GM10266 (cell line): ENCODE results near the gene CP.
"Not testable (repeated sequence)": the region's sequence is repeated elsewhere in the genome, so short reads cannot be mapped to it uniquely, and the experiment has no call there.

Source experiments
- DNase-seq: peaks from one replicate; pipeline ENCODE4 v3.0.0; 2012; ENCODE audit errors: extremely low spot score
- TF ChIP-seq, protein P1 (sequence below): IDR thresholded peaks from 2 replicates; pipeline ENCODE4 v1.5.1; 2012; ENCODE audit warnings: mild to moderate bottlenecking, low read depth; ENCODE audit not compliant: control insufficient read depth, insufficient read depth; ENCODE audit errors: missing control alignments

Gene CP

DNA sequence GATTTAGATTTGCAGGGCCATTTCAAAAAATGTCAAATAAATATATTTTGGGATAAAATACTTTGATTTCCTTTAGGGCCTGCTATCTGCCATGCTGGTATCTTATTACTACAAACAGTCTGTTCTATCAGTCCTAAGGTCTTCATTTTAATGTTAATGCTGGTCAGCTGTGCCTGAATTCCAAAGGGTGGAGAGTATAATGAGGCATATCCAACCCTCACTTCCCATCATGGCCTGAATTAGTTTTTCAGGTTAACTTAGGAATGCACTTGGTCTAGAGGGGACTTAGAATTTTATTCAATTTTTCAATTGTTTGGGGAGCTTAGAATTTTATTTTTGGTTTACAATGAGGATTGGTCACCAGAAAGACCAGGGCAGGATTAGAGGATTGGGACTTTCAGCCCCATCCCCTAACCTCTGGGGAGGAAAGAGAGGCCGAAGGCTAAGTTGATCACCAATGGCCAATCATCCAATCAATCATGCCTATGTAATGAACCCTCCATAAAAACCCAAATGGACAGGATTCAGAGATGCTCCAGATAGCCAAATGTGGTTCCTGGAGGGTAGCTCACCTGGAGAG is 17.8 kb upstream of the CP start:
- TF ChIP-seq, protein P1, sequence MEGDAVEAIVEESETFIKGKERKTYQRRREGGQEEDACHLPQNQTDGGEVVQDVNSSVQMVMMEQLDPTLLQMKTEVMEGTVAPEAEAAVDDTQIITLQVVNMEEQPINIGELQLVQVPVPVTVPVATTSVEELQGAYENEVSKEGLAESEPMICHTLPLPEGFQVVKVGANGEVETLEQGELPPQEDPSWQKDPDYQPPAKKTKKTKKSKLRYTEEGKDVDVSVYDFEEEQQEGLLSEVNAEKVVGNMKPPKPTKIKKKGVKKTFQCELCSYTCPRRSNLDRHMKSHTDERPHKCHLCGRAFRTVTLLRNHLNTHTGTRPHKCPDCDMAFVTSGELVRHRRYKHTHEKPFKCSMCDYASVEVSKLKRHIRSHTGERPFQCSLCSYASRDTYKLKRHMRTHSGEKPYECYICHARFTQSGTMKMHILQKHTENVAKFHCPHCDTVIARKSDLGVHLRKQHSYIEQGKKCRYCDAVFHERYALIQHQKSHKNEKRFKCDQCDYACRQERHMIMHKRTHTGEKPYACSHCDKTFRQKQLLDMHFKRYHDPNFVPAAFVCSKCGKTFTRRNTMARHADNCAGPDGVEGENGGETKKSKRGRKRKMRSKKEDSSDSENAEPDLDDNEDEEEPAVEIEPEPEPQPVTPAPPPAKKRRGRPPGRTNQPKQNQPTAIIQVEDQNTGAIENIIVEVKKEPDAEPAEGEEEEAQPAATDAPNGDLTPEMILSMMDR, result no peak

GRCh38 chr3:149238268-149238667 is 16.6 kb upstream of the CP start:
- DNase-seq, result not testable (repeated sequence)

More for the DNA sequence above, 17.8 kb upstream of the CP start:
- no peak for DNase-seq

- TF ChIP-seq, protein P1, result no peak
- no peak for DNase-seq
Observed at GRCh38 chr3:149235599-149236424, 14.2 kb upstream of the CP start.

DNA sequence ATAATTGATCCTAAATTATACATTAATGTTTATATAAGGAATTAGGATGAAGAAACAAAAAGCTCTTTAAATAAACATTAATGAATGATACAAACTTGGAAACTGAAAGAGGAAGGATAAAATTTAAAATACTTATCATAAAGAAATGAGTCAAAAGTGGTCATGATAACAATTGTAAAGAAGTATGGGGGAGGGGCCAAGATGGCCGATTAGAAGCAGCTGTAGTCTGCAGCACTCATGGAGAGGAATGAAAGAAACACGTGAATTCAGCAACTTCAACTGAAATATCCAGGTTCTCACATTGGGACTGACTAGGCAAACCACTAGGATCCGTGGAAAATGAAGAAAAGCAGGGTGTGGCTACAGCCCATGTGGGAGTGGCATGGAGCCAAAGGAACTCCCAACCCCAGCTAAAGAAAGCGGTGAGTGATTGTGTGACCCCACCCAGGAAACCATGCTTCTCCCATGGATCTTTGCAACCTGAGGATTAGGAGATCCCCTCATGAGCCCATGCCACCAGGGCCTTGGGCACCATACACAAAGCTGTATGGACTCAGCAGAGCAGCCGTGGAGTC is 13.1 kb upstream of the CP start:
- TF ChIP-seq, protein P1, result no peak
- DNase-seq, result no peak

DNA sequence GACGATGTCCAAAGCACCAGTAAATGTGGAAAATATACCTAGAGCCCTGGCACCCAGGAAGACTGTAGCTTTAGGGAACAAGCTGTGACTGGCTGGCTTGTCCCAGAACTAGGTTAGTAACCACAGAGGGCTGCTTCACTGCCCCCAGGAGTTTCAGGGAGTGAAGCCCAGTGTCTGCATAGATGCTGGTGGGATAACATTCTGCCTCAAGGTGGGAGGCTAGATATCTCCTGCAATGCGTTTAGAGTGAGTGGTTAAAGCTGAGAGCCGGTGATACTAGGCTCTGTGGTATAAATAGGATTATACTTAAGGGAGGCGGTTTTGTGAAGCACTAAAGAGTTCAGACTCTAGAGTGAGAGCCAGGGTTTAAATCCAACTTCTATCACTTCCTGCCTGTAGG is 11.7 kb upstream of the CP start:
- no peak for DNase-seq
- TF ChIP-seq, protein P1, result no peak

GRCh38 chr3:149231871-149232270 is 10.2 kb upstream of the CP start:
- no peak for DNase-seq
- TF ChIP-seq, protein P1, result no peak

GRCh38 chr3:149227591-149228268 is 6.1 kb upstream of the CP start:
- DNase-seq, result no peak
- TF ChIP-seq, protein P1, result no peak
